HG03469 (cell line): ENCODE results near the gene PLK5.
"Not testable (repeated sequence)": the region's sequence is repeated elsewhere in the genome, so short reads cannot be mapped to it uniquely, and the experiment has no call there.

Experiments
- ATAC-seq: cut with Tn5 transposase; IDR thresholded peaks from one replicate; pipeline ENCODE4 v1.9.1; 2021; ENCODE audit warnings: mild to moderate bottlenecking, moderate library complexity, moderate number of reproducible peaks; ENCODE audit not compliant: unreplicated experiment

PLK5 gene

DNA sequence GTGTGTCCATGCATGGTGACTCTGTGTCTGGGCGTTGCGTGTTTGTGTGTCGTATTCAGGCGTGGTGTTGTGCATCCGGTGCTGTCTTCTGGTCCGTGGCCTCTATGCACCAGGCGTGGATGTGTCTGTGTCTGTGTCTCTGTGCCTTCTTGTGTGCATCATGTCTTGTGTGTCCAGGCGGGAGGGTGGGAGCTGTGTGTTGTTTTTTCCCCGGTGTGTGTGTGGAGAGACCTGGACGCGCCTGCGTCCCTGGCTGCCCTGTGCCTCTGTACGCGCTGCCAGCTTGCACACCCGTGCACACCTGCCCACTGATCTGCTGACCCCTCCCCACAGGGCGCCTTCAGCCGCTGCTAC lies 1.1 kb downstream of the PLK5 start:
- ATAC-seq: no peak

DNA sequence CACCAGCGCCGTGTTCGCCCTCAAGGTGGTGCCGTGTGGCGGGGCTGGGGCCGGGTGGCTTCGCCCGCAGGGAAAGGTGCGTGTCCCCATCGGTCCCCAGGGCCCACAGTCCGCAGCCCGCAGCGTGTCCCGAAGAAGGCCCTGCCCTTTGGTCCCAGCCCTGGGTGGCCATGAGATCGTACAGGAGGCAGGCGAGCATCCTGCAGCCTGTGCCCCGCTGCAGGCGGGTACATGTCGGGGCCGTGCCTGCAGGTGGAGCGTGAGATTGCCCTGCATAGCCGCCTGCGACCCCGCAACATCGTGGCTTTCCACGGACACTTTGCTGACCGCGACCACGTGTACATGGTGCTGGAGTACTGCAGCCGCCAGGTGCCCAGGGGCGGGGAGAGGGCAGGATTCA lies 1.5 kb downstream of the PLK5 start:
- no peak for ATAC-seq

- ATAC-seq: no peak
Observed at GRCh38 chr19:1526066-1526778, 2.3 kb downstream of the PLK5 start.

DNA sequence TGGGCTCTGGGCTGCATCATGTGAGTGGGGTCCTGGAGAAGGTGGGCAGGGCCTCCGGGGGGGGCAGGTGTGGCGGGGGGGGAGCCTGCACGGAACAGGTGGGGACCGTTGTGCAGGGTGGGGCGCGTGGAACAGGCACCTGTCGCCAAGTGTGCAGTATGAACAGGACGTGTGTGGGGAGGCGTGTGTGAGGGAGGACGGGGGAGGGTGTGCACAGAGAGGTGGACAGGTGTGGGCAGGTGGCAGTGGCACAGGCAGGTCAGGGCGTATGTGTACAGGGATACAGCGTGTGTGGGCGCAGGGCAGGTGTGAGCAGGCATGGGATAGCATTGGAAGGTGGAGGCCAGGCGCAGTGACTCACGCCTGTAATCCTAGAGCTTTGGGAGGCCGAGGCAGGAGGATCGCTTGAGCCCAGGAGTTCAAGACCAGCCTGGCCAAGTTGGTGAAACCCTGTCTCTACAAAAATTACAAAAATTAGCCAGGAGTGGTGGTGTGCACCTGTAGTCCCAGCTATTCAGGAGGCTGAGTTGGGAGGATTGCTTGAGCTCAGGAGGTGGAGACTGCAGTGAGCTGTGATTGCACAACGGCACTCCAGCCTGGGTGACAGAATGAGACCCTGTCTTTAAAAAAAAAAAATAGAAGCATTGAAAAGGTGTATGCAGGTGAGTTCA lies 3.2 kb downstream of the PLK5 start:
- no peak for ATAC-seq

GRCh38 chr19:1527650-1528309 lies 3.9 kb downstream of the PLK5 start:
- no peak for ATAC-seq

DNA sequence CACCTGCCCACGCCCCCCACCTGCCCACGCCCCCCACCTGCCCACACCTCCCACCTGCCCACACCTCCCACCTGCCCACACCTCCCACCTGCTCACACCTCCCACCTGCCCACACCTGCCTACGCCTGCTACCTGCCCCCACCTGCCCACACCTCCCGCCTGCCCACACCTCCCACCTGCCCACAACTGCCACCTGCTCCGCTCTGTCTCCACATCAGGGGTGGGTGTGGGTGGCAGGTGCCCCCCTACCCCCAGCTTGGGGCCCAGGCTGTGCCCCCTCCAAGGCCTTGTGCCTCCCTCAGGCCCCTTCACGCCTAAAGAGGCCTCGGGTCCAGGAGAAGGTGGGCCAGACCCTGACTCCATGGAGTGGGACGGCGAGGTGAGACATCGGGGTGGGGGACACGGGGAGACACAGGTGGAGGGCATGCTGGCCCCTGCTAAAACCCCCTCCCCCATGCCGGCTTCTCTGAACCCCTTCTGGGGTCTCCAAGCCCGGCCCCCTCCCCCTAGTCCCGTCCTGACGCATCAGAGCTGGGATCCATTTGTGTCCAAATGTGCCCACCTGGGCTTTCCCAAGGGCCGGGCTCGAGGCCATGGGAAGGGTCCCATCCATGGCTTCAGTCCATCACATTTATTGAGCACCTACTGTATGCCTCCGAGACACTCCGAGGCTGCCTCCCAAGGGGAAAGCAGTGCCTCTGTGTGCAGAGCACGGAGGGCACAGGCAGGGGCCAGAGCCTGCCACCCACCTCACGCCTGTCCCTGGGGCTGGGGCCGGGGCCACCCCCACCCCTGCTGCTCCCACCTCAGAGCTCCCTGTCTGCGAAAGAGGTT lies 4.9 kb downstream of the PLK5 start:
- ATAC-seq: no peak

DNA sequence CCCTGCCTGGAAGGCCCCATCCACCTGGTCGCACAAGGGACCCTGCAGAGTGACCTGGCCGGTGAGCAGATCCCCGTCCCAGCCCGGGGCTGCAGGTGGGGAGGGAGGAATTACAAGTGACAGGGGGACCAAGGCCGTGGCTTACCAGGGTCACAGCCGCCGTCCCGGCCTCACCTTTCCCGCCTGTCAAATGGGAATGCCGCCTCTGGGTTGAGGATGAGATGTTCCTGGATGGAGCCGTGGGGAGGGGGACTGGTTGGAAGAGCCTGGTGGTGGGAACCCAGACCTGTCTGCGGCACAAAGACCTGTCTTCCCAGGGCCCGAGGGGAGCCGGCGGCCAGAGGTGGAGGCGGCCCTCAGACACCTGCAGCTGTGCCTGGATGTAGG lies 5.5 kb downstream of the PLK5 start:
- ATAC-seq: no peak

GRCh38 chr19:1530856-1531255 lies 7.0 kb downstream of the PLK5 start:
- ATAC-seq: not testable (repeated sequence)

- ATAC-seq: no peak
Observed at GRCh38 chr19:1531587-1531986, 7.7 kb downstream of the PLK5 start.

GRCh38 chr19:1532003-1532402 lies 8.1 kb downstream of the PLK5 start:
- no peak for ATAC-seq

GRCh38 chr19:1533510-1534150 lies 9.8 kb downstream of the PLK5 start:
- ATAC-seq: no peak

DNA sequence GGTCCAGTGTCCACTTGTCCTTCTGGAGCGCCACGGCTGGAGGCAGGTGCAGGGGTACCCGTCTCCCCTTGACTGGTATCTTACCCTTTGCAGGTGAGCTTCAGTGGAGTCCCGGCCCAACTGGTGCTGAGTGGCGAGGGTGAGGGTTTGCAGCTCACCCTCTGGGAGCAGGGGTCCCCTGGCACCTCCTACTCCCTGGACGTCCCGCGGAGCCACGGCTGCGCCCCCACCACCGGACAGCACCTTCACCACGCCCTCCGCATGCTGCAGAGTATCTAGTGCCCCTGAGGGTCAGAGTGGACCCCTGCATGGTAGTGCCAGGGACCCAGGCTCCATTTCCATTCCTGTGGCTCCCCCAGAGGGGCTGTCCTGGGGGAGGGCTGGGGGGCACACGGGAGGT lies 11.1 kb downstream of the PLK5 start:
- ATAC-seq: no peak

DNA sequence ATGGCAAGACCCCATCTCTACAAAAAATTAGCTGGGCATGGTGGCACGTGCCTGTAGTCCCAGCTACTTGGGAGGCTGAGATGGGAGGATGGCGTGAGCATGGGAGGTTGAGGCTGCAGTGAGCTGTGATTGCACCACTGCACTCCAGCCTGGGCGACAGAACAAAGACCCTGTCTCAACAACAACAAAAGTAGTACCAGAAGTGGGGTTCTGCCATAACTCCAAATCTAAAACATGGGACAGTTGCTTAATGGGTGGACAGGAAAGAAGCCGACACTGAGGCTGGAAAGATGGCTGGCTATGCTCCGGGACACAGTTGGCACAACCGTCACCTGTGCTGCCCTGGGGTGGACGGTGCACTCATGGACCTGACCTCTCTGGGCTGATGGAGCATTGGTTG lies 11.8 kb downstream of the PLK5 start:
- ATAC-seq: not testable (repeated sequence)

GRCh38 chr19:1538978-1539377 lies 15.1 kb downstream of the PLK5 start:
- ATAC-seq: no peak

- ATAC-seq: not testable (repeated sequence)
Observed at GRCh38 chr19:1539749-1540148, 15.9 kb downstream of the PLK5 start.

- ATAC-seq: no peak
Observed at GRCh38 chr19:1540365-1540925, 16.6 kb downstream of the PLK5 start.

DNA sequence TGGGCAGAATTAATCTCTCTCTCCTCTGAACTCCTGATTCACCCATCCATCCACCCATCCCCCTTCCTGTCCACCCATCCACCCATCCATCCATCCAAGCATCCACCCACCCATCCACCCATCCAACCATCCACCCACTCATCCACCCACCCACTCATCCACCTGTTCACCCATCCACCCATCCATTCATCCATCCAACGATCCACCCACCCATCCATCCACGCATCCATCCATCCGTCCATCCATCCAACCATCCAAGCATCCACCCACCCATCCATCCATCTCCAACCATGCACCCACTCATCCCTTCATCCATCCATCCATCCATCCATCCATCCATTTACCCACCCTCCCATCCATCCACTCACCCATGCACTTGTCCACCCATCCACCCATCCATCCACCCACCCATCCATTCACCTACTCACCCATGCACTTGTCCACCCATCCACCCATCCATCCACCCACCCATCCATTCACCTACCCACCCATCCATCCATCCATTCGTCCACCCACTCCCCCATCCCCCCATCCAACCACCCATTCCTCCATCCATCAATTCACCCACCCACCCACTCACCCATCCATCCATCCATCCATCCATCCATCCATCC lies 25.6 kb downstream of the PLK5 start:
- ATAC-seq: no peak

GRCh38 chr19:1551068-1552040 lies 27.5 kb downstream of the PLK5 start:
- ATAC-seq: no peak

GRCh38 chr19:1553415-1553814 lies 29.5 kb downstream of the PLK5 start:
- ATAC-seq: no peak
